ENCODE measurements around the gene CCNF.

CCNF gene

GRCh38 chr16:2443555-2443954, 14.3 kb downstream of the CCNF start (continued):
- no peak for TF ChIP-seq PRDM10 (tag by site-specific recombination; IDR thresholded peaks at IDR 0.05)

GRCh38 chr16:2447920-2448583, 18.8 kb downstream of the CCNF start:
- POLR2A ChIA-PET, result no interaction called here
- Histone ChIP-seq H3K27ac (ENCODE audit: extremely low read depth, low read depth, low read length) (no peak overlapping the region), H3K4me3 (ENCODE audit: low read depth, low read length) (no peak overlapping the region), H3K36me3 (ENCODE audit: control insufficient read depth in 2 of 2, insufficient read depth in 1 of 2, low read length in 2 of 2) (peaks cover 18 to 88% of the 10 kb centered on the region in 2 experiments), H3K9me3 (ENCODE audit: control insufficient read depth, insufficient read depth, low read depth, low read length) (no peaks in the 10 kb centered on the region), H3K4me1 (ENCODE audit: control insufficient read depth, insufficient read depth, low read length) (no peaks in the 10 kb centered on the region)
- TF ChIP-seq REST (tag by site-specific recombination; IDR thresholded peaks at IDR 0.05) (peak; percentile 85), ZNF843 (tag by site-specific recombination; IDR thresholded peaks at IDR 0.05) (no peak), BCL11B (tag by site-specific recombination; IDR thresholded peaks at IDR 0.05; ENCODE audit: low read depth) (no peak), GLIS1 (tag by site-specific recombination; IDR thresholded peaks at IDR 0.05) (0 out of 2 replicates have a peak, but pooled peaks have one; percentile 6)
- CTCF ChIA-PET, result interaction anchor here (0.6 kb wide), 1 partner anchor 108 kb away, joined by 3 read pairs; the partner anchor contains the start of gene ABCA3

GRCh38 chr16:2449118-2449517, 19.9 kb downstream of the CCNF start:
- ChIA-PET POLR2A (interaction anchor here (2.9 kb wide), 1 partner anchor 10 kb away, joined by 16 read pairs; the partner anchor contains the start of gene TEDC2), CTCF (no interaction called here)
- Histone ChIP-seq H3K4me1 (ENCODE audit: control insufficient read depth, insufficient read depth, low read length) (no peaks in the 10 kb centered on the region), H3K36me3 (ENCODE audit: control insufficient read depth in 2 of 2, insufficient read depth in 1 of 2, low read length in 2 of 2) (peaks cover 17 to 90% of the 10 kb centered on the region in 2 experiments; a peak in 2 of 3 replicates), H3K9me3 (ENCODE audit: control insufficient read depth, insufficient read depth, low read depth, low read length) (no peaks in the 10 kb centered on the region), H3K4me3 (ENCODE audit: low read depth, low read length) (no peak overlapping the region), H3K27ac (ENCODE audit: extremely low read depth, low read depth, low read length) (no peak overlapping the region)
- TF ChIP-seq ZNF366 (tag by site-specific recombination; conservative IDR thresholded peaks at IDR 0.05), result no peak
- no peak for TF ChIP-seq ZNF362 (tag by site-specific recombination; IDR thresholded peaks at IDR 0.05)
- TF ChIP-seq ZNF561 (tag by site-specific recombination; IDR thresholded peaks at IDR 0.05; ENCODE audit: borderline replicate concordance), result no peak
- no peak for TF ChIP-seq ZNF211 (tag by site-specific recombination; IDR thresholded peaks at IDR 0.05; ENCODE audit: low read depth)
- TF ChIP-seq CTCF (tag by site-specific recombination; IDR thresholded peaks at IDR 0.05), result no peak
- TF ChIP-seq ZNF266 (tag by site-specific recombination; IDR thresholded peaks at IDR 0.05; ENCODE audit: low read depth), result no peak
- no peak for TF ChIP-seq ZNF121 (tag by site-specific recombination; IDR thresholded peaks at IDR 0.05)
- TF ChIP-seq SCRT2 (tag by site-specific recombination; IDR thresholded peaks at IDR 0.05), result no peak
- no peak for TF ChIP-seq KLF9 (tag by site-specific recombination; IDR thresholded peaks at IDR 0.05; ENCODE audit: low read depth)
- TF ChIP-seq OSR2 (tag by site-specific recombination; IDR thresholded peaks at IDR 0.05), result no peak

Measured in HEK293 (cell line).